Fibroblast of skin of back (primary cell): ENCODE measurements around the gene SKOR2.
"Not testable (repeated sequence)": the region's sequence is repeated elsewhere in the genome, so short reads cannot be mapped to it uniquely, and the experiment has no call there.

ENCODE experiments used
- DNase-seq: peaks from one replicate; pipeline ENCODE4 v3.0.0-alpha.2; 2013

Gene SKOR2

DNA sequence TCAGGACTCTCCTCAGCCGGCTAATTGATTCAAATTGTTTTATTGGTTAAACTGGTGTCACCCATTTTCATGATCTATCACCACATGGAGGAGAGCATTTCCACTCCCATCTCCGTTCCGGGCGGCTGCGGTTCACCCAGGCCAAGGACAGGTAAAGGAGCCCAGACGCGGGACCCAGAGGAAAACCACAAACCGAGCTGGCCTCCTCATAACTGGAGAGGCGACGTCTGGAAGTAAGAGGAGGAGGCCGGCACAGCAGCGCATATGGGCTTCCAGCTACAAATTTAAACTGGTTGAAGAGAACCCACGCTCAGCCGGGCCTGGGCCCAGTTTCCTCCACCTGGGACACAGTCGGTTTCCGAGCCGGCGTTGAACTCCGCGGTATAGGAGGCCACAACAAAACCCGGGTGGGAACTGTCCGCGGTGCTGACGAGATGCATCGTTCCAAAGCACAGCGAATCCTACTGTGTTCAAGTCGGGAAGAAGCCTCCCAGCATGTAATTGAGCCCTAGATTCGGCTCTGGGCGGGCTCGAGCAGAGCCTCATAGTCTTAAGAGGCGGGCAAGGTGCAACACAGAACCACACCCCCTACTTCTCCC lies 3.0 kb upstream of the SKOR2 start:
- peak; percentile 58 for DNase-seq

DNA sequence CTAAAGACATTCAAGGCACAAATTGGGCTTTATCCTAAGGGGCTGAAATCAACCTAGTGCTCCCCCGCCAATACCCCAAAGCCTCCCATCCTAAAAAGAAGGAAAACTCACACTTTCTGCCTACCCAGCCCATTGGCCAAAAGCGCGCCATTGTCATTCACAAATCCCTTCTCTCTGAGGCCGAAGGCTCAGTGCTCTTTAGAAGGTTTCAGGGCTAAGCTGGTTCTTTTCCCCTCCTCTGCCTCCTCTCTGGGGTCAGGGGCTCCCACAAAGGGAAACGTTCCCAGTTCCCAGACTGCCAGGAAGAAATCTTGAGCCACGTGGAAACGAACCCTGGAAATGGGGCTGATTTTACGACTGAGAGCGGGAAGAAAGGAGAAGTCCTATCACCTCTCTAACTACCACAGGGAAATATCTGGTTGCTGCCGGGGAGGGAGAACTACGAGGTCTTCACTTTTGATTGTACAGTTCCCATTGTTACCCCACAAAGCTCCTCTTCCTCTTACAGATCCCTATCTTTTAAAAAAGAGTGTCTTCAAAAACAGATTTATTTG lies 1.7 kb upstream of the SKOR2 start:
- DNase-seq = no peak

- no peak for DNase-seq
Observed at GRCh38 chr18:47250391-47251046, 941 bp downstream of the SKOR2 start.

DNA sequence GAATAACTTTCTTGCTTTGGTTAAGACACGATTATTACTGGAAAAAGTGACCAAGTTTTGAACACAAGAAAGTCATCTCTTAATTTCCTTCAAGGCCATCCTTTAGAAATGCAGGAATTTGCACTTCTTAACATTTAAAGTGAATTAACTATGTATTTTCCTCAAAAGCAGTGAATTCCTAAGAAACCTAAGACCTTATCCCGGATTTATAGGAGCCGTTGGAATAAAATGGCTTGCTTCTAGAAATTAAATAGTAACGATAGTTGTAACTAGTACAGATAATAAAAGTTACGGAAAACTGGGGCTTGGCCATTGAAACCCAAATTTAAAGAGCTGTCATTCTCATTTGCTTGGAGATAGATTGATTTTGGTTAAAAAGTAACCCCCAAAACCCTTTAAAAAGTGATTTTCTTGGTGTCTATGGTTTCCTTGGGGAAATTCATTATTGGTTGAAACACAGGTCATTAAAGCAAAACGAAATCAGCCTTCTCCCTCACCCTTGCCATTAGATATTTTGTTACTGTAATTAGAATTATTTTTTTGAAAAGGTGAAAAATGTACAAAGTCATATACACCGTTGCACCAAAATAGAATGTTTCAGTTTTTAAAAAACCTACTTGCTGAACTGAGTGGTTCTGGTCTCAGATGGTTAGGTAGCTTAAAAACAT lies 2.0 kb downstream of the SKOR2 start:
- DNase-seq = no peak

- no peak for DNase-seq
Observed at GRCh38 chr18:47248604-47249313, 2.7 kb downstream of the SKOR2 start.

GRCh38 chr18:47248115-47248603 lies 3.3 kb downstream of the SKOR2 start:
- no peak for DNase-seq

GRCh38 chr18:47247416-47248114 lies 3.9 kb downstream of the SKOR2 start:
- no peak for DNase-seq

GRCh38 chr18:47247036-47247415 lies 4.4 kb downstream of the SKOR2 start:
- DNase-seq = no peak

DNA sequence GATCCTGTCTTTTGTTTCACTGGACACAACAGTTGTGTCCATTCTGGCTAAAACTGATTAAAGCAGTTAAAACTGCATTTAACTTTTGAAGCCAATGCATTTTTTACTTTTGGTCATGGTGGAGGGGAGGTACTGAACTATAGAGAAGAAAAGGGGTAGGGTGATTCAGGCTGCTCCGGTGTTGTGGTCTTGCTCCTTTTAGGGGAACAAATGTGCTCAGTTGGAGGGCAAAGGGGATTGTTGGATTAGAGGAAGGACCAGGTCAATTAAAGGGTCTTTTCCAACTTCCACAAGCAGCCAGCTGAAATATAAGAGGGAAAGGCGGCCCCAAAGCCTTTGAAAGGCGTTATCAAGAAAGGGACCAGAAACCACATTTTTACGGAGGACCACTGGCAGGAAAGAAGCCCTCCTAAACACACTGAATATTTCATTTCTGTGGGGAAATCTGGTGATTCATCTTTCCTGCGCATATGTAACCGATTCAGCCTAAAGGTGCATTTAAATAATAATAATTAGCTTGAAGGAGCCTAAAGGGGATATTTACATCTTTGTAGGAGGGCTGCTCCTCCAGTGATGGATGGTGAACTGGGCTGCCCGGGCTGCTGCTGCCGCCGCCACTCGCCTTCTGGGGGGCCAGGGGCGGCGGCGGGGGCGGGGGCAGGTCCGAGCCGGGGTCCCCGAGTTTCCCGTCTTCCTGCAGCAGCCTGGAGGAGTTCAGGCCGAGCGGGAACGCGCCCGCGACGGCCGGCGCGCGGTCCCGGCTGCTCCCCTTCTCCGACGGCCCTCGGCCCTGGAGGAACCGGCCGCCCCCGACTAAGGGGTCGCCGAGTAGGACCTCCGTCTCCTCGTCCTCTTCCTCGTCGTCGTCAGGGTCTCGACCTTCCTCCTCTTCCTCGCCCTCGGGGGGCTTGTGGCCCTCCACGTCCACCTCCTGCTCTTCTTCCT lies 5.2 kb downstream of the SKOR2 start:
- DNase-seq = no peak

DNA sequence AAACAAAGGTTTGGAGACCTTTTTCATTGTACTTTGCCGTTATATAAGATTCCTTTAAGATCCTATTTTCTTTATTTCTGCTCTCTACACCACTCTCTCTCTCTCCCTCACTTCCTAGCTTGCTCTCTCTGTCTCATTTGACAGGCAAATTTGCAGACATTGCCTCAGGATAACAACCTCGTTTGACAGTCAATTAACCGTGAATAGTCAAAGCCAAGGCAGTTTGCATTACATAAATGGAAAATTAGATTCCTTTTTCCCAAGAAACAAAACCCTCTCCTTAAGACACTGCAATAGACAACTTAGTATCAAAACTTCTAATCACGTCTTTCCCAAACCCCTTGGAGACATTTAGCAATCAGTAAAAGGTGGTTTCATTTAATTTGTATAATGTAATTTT lies 7.4 kb downstream of the SKOR2 start:
- DNase-seq = no peak

- no peak for DNase-seq
Observed at GRCh38 chr18:47235096-47235495, 16.4 kb downstream of the SKOR2 start.

- no peak for DNase-seq
Observed at GRCh38 chr18:47226660-47227059, 24.8 kb downstream of the SKOR2 start.

DNA sequence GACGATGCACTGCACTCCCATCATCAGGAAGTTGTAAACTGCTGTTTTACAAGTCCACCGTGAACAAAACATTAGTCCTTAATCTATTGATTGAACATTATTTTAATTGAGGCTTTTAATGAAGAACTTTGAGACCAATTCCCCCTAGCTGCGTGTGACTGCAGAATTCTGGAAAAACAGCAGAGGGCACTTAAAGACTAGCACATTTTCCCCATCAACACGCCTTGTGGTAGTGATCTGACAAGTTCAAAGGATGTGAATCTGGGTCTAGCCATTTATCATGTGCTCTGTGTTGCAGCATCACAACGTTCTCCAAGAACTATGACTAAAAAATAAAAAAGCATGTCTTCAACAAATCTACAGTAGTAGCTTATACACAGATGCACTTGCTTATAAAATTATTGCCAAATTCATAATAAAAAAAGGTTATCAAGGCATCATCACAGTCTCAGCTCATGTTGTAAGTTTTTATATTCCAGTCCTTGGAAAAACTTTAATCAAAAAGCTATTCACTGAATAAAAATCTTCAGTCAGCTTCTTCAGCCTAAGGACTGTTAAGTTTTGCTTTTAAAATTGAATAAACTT lies 35.8 kb downstream of the SKOR2 start:
- DNase-seq = peak; percentile 54

DNA sequence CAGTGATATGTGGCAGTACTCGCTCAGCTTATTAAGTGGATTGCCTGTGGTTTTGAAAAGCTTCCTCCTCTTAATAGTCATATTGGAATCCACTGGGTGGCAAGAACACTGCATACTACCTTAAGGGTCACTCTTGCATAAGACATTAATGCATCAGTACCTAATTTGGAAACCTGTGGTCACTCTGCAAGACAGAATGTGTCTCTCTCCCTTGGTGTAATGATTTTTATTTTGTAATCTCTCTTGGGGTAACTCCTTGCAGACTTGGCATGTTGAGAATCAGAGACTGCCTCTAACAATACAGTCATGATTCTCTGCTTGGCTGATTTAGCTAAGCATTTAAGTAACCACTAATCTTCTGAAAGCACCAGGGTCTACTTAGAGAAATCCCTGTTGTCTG lies 42.3 kb downstream of the SKOR2 start:
- no peak for DNase-seq

- peak; percentile 15 for DNase-seq
Observed at GRCh38 chr18:47206945-47207637, 44.4 kb downstream of the SKOR2 start.

- DNase-seq = peak; percentile 33
Observed at GRCh38 chr18:47204908-47205522, 46.4 kb downstream of the SKOR2 start.

DNA sequence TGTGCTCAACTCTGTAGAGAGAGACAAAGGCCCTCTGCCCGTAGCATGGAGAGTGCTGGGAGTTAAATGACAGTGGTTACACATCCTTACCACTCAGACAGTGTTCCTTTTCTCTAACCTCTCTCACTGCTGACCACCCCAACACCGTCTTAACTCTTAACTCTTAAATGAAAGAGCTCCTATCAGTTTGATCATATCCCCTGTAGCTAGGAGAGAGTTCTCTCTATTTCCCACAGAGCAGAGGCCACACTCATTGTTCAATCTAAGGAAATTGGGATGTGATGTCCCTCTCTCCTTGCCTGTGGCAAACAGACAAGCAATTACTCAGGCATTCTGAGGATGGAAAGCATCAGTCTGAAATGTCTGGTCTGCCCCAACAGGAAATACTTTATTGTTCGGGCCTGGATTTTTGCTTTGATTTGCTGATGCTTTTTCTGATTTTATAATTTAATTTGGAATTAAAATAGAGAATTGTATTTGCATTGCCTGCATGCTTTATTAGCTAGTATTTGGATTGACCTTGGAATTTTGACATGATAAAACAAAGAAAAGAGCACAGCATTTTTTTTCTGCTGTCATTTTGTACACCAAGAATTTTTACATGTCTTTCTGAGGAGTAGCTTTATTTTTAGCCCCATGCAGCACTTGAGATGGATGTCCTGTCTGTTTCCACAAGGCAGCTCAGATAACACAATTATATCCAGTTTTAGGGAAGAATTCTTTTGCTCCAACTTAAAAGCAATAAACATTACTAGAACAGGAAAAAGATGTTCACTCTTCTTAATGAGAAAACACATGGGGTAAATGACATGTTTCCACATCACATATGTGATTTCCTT lies 47.6 kb downstream of the SKOR2 start:
- DNase-seq = no peak

GRCh38 chr18:47195961-47196360 lies 55.5 kb downstream of the SKOR2 start:
- not testable (repeated sequence) for DNase-seq

- no peak for DNase-seq
Observed at GRCh38 chr18:47191961-47192360, 59.5 kb downstream of the SKOR2 start.
